C4-2B (cell line): ENCODE results near the gene TNRC6B.

Source experiments
- ZFX ChIP-seq: fragments of 450-650 bp; IDR thresholded peaks from 2 replicates; pipeline ENCODE4 v1.6.1; 2017
- TF ChIP-seq, protein P1 (sequence below): fragments of 450-650 bp; conservative IDR thresholded peaks from 2 replicates; pipeline ENCODE4 v1.5.1; 2017; ENCODE audit warnings: mild to moderate bottlenecking

DNA sequence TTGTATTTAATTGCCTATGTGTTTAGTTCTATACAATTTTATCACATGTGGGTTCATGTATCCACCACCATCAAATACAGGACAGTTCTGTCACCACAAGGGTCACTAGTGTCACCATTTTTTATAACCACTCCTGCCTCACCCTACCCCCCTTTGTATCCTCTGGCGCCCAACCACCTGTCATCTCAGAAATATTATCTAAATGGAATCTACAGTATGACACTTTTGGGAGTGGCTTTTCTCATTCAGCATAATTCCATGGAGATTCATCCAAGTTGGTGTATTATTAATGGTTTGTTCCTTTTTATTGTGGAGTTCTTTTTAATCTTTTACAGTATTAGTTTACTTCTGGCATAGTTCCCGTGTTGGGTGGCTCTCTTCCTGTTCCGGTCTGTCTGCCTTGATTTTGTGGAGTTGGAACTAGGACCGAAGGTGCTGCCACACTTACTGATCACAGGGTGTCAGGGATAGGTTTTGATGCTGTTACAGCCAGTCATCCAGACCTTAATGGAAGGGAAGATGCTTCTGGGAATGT lies 58.5 kb downstream of the TNRC6B start:
- TF ChIP-seq, protein P1, sequence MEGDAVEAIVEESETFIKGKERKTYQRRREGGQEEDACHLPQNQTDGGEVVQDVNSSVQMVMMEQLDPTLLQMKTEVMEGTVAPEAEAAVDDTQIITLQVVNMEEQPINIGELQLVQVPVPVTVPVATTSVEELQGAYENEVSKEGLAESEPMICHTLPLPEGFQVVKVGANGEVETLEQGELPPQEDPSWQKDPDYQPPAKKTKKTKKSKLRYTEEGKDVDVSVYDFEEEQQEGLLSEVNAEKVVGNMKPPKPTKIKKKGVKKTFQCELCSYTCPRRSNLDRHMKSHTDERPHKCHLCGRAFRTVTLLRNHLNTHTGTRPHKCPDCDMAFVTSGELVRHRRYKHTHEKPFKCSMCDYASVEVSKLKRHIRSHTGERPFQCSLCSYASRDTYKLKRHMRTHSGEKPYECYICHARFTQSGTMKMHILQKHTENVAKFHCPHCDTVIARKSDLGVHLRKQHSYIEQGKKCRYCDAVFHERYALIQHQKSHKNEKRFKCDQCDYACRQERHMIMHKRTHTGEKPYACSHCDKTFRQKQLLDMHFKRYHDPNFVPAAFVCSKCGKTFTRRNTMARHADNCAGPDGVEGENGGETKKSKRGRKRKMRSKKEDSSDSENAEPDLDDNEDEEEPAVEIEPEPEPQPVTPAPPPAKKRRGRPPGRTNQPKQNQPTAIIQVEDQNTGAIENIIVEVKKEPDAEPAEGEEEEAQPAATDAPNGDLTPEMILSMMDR: no peak
- no peak for TF ChIP-seq ZFX
